ENCODE results near the gene WDR31.

The WDR31 gene

GRCh38 chr9:113352006-113352405 is 11.9 kb upstream of the WDR31 start:
- TF ChIP-seq GATA2 (IDR thresholded peaks at IDR 0.05; ENCODE audit: low read depth, low read length): no peak

GRCh38 chr9:113350937-113351336 is 10.9 kb upstream of the WDR31 start:
- TF ChIP-seq GATA2 (IDR thresholded peaks at IDR 0.05; ENCODE audit: low read depth, low read length) (no peak), GATA3 (IDR thresholded peaks at IDR 0.05; ENCODE audit: low read depth, low read length) (no peak)

- TF ChIP-seq GATA3 (IDR thresholded peaks at IDR 0.05; ENCODE audit: low read depth, low read length): no peak
- no peak for TF ChIP-seq GATA2 (IDR thresholded peaks at IDR 0.05; ENCODE audit: low read depth, low read length)
These were observed 10.1 kb upstream of the WDR31 start for GRCh38 chr9:113350107-113350661.

- no peak for TF ChIP-seq GATA2 (IDR thresholded peaks at IDR 0.05; ENCODE audit: low read depth, low read length)
- no peak for TF ChIP-seq GATA3 (IDR thresholded peaks at IDR 0.05; ENCODE audit: low read depth, low read length)
These were observed 9.5 kb upstream of the WDR31 start, which contains the start of gene BSPRY for GRCh38 chr9:113349445-113350094. BSPRY (plus strand) TSS chr9:113349541; CDS start chr9:113349580, 39 bp downstream.

GRCh38 chr9:113349066-113349444 is 9.0 kb upstream of the WDR31 start:
- TF ChIP-seq GATA3 (IDR thresholded peaks at IDR 0.05; ENCODE audit: low read depth, low read length): no peak
- TF ChIP-seq GATA2 (IDR thresholded peaks at IDR 0.05; ENCODE audit: low read depth, low read length): no peak

- TF ChIP-seq GATA2 (IDR thresholded peaks at IDR 0.05; ENCODE audit: low read depth, low read length) (no peak), GATA3 (IDR thresholded peaks at IDR 0.05; ENCODE audit: low read depth, low read length) (no peak)
These were observed 8.4 kb upstream of the WDR31 start for GRCh38 chr9:113348437-113348836.

- no peak for TF ChIP-seq GATA3 (IDR thresholded peaks at IDR 0.05; ENCODE audit: low read depth, low read length)
- TF ChIP-seq GATA2 (IDR thresholded peaks at IDR 0.05; ENCODE audit: low read depth, low read length): no peak
These were observed 5.6 kb upstream of the WDR31 start for GRCh38 chr9:113345671-113346070.

- TF ChIP-seq GATA2 (IDR thresholded peaks at IDR 0.05; ENCODE audit: low read depth, low read length) (no peak), GATA3 (IDR thresholded peaks at IDR 0.05; ENCODE audit: low read depth, low read length) (no peak)
These were observed 5.1 kb upstream of the WDR31 start for GRCh38 chr9:113345190-113345589.

GRCh38 chr9:113343732-113344231 is 3.7 kb upstream of the WDR31 start:
- no peak for TF ChIP-seq GATA3 (IDR thresholded peaks at IDR 0.05; ENCODE audit: low read depth, low read length)
- no peak for TF ChIP-seq GATA2 (IDR thresholded peaks at IDR 0.05; ENCODE audit: low read depth, low read length)

- TF ChIP-seq GATA2 (IDR thresholded peaks at IDR 0.05; ENCODE audit: low read depth, low read length): no peak
- no peak for TF ChIP-seq GATA3 (IDR thresholded peaks at IDR 0.05; ENCODE audit: low read depth, low read length)
These were observed 1.8 kb upstream of the WDR31 start for GRCh38 chr9:113341712-113342410.

- TF ChIP-seq GATA2 (IDR thresholded peaks at IDR 0.05; ENCODE audit: low read depth, low read length): no peak
- no peak for TF ChIP-seq GATA3 (IDR thresholded peaks at IDR 0.05; ENCODE audit: low read depth, low read length)
These were observed 2.4 kb downstream of the WDR31 start for GRCh38 chr9:113337714-113338113.

GRCh38 chr9:113331780-113332179 is 8.3 kb downstream of the WDR31 start:
- TF ChIP-seq GATA3 (IDR thresholded peaks at IDR 0.05; ENCODE audit: low read depth, low read length) (no peak), GATA2 (IDR thresholded peaks at IDR 0.05; ENCODE audit: low read depth, low read length) (no peak)

- no peak for TF ChIP-seq GATA2 (IDR thresholded peaks at IDR 0.05; ENCODE audit: low read depth, low read length)
- no peak for TF ChIP-seq GATA3 (IDR thresholded peaks at IDR 0.05; ENCODE audit: low read depth, low read length)
These were observed 11.9 kb downstream of the WDR31 start for GRCh38 chr9:113328045-113328782.

GRCh38 chr9:113326230-113326629 is 13.8 kb downstream of the WDR31 start:
- TF ChIP-seq GATA2 (IDR thresholded peaks at IDR 0.05; ENCODE audit: low read depth, low read length): no peak
- no peak for TF ChIP-seq GATA3 (IDR thresholded peaks at IDR 0.05; ENCODE audit: low read depth, low read length)
